Mucosa of descending colon (tissue), 3 donors: ENCODE data around the gene UBQLN4. TPM values are rescaled to one million over a fixed set of nuclear protein-coding genes. Genes with fewer than 3 reads are reported as not detected.
A peak's percentile ranks its signal among the peaks of the same experiment; 100 is the strongest.

Source experiments
- ATAC-seq: fragments of 200-7000 bp; cut with Tn5 transposase; one replicate; pipeline ENCODE4 v1.9.1; 2020; ENCODE audit warnings: mild to moderate bottlenecking, moderate library complexity
- DNase-seq, 3 donors: peaks; one replicate each; pipeline ENCODE4 v3.0.0-alpha.2; 2020
- H3K36me3 ChIP-seq: fragments of 200-600 bp; one replicate; pipeline ENCODE4 v1.8.0; 2021; ENCODE audit warnings: low read depth, mild to moderate bottlenecking
- H3K4me1 ChIP-seq: fragments of 200-600 bp; one replicate; pipeline ENCODE4 v1.8.0; 2021; ENCODE audit warnings: low read depth, mild to moderate bottlenecking
- H3K4me3 ChIP-seq: fragments of 200-600 bp; one replicate; pipeline ENCODE4 v1.8.0; 2021; ENCODE audit warnings: mild to moderate bottlenecking
- H3K9me3 ChIP-seq: fragments of 200-600 bp; one replicate; pipeline ENCODE4 v1.8.0; 2021; ENCODE audit warnings: mild to moderate bottlenecking
- intact Hi-C, 2 donors: fragments of 100-400 bp; cut with DNase I in 1 of 2; cut with micrococcal nuclease in 1 of 2; formaldehyde crosslinking; loops; one replicate each; pipeline versions ENCODE4 v1.11.0 to v1.11.1; 2022; cut with DNase I, micrococcal nuclease
- total RNA-seq, 3 donors: library from RNA; stranded (reverse); fragmentation: NEBNext Ultra II Directional in 2 of 3; extraction: Animal tissue kit (Norgen Biotek cat#: 25700) in 2 of 3; gene quantifications; one replicate each; pipeline versions ENCODE4 v1.2.1 to v1.2.4, GENCODE V29; 2021 to 2023
- TF ChIP-seq, protein P1 (sequence below): fragments of 200-600 bp; IDR thresholded peaks from one replicate; pipeline ENCODE4 v1.8.0; 2022; ENCODE audit warnings: antibody characterized with exemption, mild to moderate bottlenecking
- donor health status: DM: no; HTN: no; CAD: no; lungs with moderate emphysema.
- donor health status: DM: no; HTN: no; CAD: no.
- donor health status: DM: no; HTN: yes; CAD: no.

UBQLN4 gene
- total RNA-seq, 3 donors from 2014 or later = 23.7 to 36.9 (median 23.9) TPM

DNA sequence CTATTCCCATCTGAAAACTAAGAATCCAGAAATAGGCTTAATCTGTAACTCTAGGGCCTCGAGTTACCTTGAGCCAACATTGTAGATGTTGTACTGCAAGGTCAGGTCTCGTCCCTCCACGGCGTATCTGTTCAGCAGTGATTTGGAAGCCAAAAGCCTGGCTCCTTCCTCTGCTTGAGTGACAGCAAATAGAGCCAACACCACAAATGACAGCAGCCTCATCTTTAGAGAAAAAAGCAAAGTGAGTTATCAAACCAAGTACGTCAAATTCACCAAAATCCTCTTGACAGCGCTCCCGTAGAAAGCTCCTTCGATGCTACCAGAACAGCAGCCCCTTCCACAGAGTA is 33.7 kb downstream of the UBQLN4 start:
- no peaks in the 10 kb centered on the region for H3K36me3 ChIP-seq
- TF ChIP-seq, protein P1, sequence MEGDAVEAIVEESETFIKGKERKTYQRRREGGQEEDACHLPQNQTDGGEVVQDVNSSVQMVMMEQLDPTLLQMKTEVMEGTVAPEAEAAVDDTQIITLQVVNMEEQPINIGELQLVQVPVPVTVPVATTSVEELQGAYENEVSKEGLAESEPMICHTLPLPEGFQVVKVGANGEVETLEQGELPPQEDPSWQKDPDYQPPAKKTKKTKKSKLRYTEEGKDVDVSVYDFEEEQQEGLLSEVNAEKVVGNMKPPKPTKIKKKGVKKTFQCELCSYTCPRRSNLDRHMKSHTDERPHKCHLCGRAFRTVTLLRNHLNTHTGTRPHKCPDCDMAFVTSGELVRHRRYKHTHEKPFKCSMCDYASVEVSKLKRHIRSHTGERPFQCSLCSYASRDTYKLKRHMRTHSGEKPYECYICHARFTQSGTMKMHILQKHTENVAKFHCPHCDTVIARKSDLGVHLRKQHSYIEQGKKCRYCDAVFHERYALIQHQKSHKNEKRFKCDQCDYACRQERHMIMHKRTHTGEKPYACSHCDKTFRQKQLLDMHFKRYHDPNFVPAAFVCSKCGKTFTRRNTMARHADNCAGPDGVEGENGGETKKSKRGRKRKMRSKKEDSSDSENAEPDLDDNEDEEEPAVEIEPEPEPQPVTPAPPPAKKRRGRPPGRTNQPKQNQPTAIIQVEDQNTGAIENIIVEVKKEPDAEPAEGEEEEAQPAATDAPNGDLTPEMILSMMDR = no peak
- ATAC-seq (no peak), DNase-seq (no peak)
- H3K4me3 ChIP-seq = peak overlapping the region; percentile 74
- H3K4me1 ChIP-seq = peaks cover 9% of the 10 kb centered on the region
- H3K9me3 ChIP-seq = no peaks in the 10 kb centered on the region
- intact Hi-C loops = no loop called here

DNA sequence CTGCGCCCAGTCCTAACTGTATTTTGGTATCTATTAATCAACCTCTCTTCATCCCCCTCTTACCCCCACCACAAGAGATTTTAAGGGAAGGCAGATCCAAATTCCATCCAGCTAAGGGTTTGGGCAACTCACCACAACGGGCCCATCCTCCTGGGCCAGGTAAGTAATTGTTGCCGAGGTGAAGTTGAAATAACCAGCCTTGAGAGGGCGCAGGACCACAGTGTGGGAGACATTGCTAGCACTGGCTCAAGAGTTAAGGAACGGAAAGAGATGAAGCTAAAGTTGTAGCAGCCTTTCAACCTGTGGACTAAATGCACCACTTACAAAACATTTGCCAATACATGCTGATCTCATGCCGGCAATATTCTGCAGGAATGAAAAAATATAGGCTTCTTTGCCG is 38.8 kb downstream of the UBQLN4 start:
- DNase-seq (no peak), ATAC-seq (no peak)
- no peak overlapping the region for H3K4me3 ChIP-seq
- no peaks in the 10 kb centered on the region for H3K9me3 ChIP-seq
- TF ChIP-seq, protein P1 = no peak
- peaks cover 14% of the 10 kb centered on the region for H3K36me3 ChIP-seq
- intact Hi-C loops = no loop called here
- peaks cover 5% of the 10 kb centered on the region for H3K4me1 ChIP-seq

DNA sequence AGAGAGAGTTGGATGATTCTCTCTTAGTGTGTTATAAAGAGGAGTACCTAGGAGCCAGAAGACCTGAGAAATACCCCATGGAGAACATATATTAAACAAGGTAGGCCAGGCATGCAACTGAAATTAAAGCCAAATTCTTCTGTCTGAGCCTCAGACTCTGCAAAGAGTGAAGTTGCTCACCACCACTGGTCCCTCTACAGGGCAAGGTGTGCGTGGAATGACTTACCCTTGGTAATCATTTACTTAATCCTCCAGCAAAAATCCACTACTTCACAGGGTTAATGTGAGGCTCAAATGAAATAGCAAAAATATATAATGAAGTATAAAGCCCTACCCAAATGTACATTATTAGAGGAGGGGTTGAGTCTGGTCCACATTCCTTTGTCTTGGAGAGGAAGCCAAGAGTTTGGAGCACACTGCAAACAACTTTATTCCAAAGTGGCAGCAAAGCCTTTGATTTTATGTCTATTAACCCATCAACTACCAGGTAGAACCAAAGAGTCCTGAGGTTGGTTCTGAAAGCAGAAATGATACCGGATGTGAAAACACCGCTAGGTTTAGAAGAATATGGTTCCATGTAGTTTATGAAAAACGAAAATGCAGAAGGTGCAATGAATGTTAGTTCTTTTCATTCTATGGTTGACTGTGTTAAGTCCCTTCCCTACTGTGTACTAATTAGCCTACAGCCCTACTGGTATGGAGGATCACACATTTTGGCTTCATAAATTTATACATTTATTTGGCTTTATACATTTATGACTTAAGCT is 41.4 kb downstream of the UBQLN4 start:
- Histone ChIP-seq H3K9me3 (no peaks in the 10 kb centered on the region), H3K4me1 (no peaks in the 10 kb centered on the region), H3K36me3 (peaks cover 14% of the 10 kb centered on the region), H3K4me3 (no peak overlapping the region)
- DNase-seq (no peak), ATAC-seq (no peak)
- TF ChIP-seq, protein P1 = no peak
- intact Hi-C loops = no loop called here

DNA sequence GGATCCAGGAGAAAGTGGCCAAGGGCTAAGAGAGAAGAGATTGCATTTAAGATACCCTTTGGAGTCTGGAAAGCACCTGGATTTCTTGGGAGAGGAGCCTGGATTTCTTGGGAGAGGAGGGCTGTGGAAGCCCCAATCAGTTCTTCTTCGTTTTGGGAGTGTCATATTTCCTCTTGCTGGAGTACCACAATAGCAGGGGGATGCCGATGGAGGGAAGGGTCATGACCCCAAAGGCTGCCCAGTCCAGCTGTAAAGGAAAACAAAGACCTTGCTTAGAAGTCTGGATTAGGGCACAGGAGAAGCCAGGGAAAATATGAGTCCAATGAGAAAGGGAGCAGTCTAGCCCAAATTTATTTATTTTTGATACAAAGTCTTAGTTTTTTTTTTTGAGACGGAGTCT is 44.2 kb downstream of the UBQLN4 start:
- TF ChIP-seq, protein P1 = no peak
- peaks cover 6% of the 10 kb centered on the region for H3K4me1 ChIP-seq
- no peak overlapping the region for H3K4me3 ChIP-seq
- peaks cover 14% of the 10 kb centered on the region for H3K36me3 ChIP-seq
- DNase-seq = no peak
- no peak for ATAC-seq
- H3K9me3 ChIP-seq = no peaks in the 10 kb centered on the region
- intact Hi-C loops = no loop called here

DNA sequence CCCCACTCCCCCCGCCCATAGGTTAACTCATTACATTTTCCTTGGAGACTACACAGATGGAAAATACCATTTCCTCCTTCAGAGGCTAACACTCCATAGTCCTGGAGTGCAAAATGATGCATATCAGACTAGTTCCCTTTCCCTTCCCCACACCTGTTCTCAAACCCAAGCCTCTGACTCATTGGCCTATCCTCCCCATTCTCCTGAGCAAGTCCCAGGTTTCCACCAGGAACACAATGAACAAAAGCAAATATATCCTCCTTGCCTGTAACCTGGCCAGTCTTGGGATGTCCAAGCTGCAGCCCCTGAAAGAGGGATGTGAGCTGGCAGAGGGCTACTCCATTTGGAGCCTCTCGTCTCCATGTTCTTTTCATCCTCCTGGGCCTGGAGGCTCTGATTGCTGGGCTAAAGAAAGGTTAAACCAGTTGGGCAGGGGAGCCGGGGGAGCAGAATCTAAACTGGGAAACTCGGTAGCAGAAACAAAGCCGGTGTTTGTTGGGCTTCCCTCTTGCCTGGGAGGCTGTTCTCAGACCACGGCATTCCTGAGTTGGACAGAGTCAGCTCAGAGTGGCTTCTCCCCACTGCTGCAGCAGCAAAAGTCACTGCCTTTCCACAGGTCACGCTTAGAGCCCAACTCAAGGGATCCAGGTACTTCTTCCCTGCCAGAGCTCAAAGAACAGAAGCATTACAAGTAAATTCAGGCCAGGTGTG is 46.8 kb downstream of the UBQLN4 start:
- TF ChIP-seq, protein P1 = no peak
- Histone ChIP-seq H3K4me1 (peaks cover 6% of the 10 kb centered on the region), H3K4me3 (no peak overlapping the region), H3K9me3 (no peaks in the 10 kb centered on the region), H3K36me3 (peaks cover 14% of the 10 kb centered on the region)
- DNase-seq (no peak), ATAC-seq (peak; percentile 12)
- intact Hi-C loops = no loop called here
